Activated CD8-positive, alpha-beta memory T cell treated with anti-CD3 and anti-CD28 coated beads for 48 hours (primary cell): Measurements from ENCODE around the gene DPP6.
"Not testable (repeated sequence)": the region's sequence is repeated elsewhere in the genome, so short reads cannot be mapped to it uniquely, and the experiment has no call there.

Source experiments
- DNase-seq, 3 experiments: peaks; one replicate each; pipeline ENCODE4 v3.0.0-alpha.2; 2020; ENCODE audit warnings: low read depth in 2 of 3, low spot score in 2 of 3

DPP6 gene

GRCh38 chr7:154917808-154918160, 865.6 kb downstream of the DPP6 start:
- DNase-seq, result no peak

GRCh38 chr7:154918266-154918665, 866.1 kb downstream of the DPP6 start:
- DNase-seq, result no peak

GRCh38 chr7:154918741-154919140, 866.5 kb downstream of the DPP6 start:
- no peak for DNase-seq

- no peak for DNase-seq
Measured at GRCh38 chr7:154919344-154920225, 867.4 kb downstream of the DPP6 start.

- DNase-seq, result not testable (repeated sequence)
Measured at GRCh38 chr7:154922472-154922871, 870.3 kb downstream of the DPP6 start.

- peak in 2 of 3 experiments; percentile 19 to 42 for DNase-seq
Measured at GRCh38 chr7:154927624-154928125, 875.5 kb downstream of the DPP6 start.

- peak in 1 of 3 experiments; percentile 24 for DNase-seq
Measured at GRCh38 chr7:154928136-154929005, 876.2 kb downstream of the DPP6 start.

- no peak for DNase-seq
Measured at GRCh38 chr7:154929006-154929726, 877.0 kb downstream of the DPP6 start.

- no peak for DNase-seq
Measured at GRCh38 chr7:154931906-154932305, 879.7 kb downstream of the DPP6 start.

- not testable (repeated sequence) for DNase-seq
Measured at GRCh38 chr7:154934353-154934952, 882.3 kb downstream of the DPP6 start.

GRCh38 chr7:154937837-154938236, 885.6 kb downstream of the DPP6 start:
- DNase-seq, result no peak

- DNase-seq, result no peak
Measured at GRCh38 chr7:154942691-154943090, 890.5 kb downstream of the DPP6 start.
